ENCODE results near the gene TMEM9B. TPM values are rescaled to one million over a fixed set of nuclear protein-coding genes. Genes with fewer than 3 reads are reported as not detected.

The TMEM9B gene
- total and polyA plus RNA-seq, 11 donors = 38.8 to 79.5 (median 46.5) TPM

DNA sequence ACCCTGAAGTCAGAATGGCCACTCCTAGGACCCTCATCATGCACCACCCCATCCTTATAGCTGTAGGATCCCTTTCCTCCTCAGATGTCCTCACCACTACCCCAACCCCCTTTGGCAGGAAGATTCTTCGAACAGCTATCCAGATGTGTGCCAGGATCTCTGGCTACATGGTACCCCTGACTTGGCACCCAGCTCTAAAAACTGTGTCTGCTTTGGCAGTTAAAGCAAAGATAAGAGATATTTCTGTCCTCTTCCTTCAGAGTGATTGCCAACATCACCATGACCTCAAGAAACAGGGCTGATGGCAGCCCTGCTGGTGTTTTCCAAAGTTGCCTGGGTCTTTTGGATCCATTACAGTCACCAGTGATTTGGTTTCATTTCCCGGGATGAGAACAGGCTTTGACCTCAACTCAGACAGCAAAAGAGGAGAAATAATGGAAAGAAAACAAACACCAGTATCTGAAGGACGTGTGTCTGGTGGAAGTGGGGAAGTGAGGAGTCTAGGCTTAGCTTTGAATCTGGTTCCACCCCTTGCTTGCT is 43.8 kb upstream of the TMEM9B start:
- Histone ChIP-seq H3K4me3 (no peak overlapping the region), H3K9me3 (peaks cover 0 to 8% (median 0%) of the 10 kb centered on the region in 12 donors), H3K27me3 (peaks cover 0 to 19% (median 0%) of the 10 kb centered on the region in 9 donors), H3K4me1 (peaks cover 0 to 20% (median 14%) of the 10 kb centered on the region in 12 donors), H3K36me3 (no peaks in the 10 kb centered on the region), H3K27ac (no peak overlapping the region)
- WGBS, 4 donors = 49 to 64% (median 59%) methylated on average over 3 of the region's 3 CpGs
- intact Hi-C loops (cut with DNase I) = no loop called here
- no peak for DNase-seq
- no peak for TF ChIP-seq POLR2A (IDR thresholded peaks at IDR 0.05)
- TF ChIP-seq, protein P1, sequence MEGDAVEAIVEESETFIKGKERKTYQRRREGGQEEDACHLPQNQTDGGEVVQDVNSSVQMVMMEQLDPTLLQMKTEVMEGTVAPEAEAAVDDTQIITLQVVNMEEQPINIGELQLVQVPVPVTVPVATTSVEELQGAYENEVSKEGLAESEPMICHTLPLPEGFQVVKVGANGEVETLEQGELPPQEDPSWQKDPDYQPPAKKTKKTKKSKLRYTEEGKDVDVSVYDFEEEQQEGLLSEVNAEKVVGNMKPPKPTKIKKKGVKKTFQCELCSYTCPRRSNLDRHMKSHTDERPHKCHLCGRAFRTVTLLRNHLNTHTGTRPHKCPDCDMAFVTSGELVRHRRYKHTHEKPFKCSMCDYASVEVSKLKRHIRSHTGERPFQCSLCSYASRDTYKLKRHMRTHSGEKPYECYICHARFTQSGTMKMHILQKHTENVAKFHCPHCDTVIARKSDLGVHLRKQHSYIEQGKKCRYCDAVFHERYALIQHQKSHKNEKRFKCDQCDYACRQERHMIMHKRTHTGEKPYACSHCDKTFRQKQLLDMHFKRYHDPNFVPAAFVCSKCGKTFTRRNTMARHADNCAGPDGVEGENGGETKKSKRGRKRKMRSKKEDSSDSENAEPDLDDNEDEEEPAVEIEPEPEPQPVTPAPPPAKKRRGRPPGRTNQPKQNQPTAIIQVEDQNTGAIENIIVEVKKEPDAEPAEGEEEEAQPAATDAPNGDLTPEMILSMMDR (IDR thresholded peaks at IDR 0.05) = no peak
- ATAC-seq = no peak

DNA sequence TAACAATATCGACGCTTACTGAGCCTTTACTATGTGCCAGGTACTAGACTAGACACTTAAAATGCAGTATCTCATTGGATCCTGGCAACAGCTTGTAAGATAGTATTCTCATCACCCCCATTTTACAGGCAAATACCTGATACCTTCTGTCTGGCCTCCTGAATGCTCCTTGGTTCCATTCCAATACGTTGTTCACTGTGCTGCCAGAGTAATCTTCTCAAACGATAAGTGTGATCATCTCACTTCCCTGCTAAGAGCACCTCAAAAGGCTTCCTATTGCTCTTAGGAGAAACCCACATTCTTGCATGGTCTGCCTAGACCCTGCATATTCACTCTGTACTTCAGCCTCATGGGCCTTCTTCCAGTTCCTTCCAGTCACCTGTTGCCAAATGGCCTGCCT is 40.8 kb upstream of the TMEM9B start:
- Histone ChIP-seq H3K9me3 (peaks cover 0 to 5% (median 0%) of the 10 kb centered on the region in 12 donors), H3K27me3 (peaks cover 0 to 36% (median 19%) of the 10 kb centered on the region in 9 donors), H3K4me1 (peaks cover 0 to 39% (median 16%) of the 10 kb centered on the region in 12 donors), H3K36me3 (no peaks in the 10 kb centered on the region), H3K27ac (no peak overlapping the region), H3K4me3 (no peak overlapping the region)
- 63 to 75% (median 71%) methylated on average over 4 of the region's 4 CpGs for WGBS, 4 donors
- no peak for ATAC-seq
- intact Hi-C loops (cut with DNase I) = no loop called here
- TF ChIP-seq, protein P1 (IDR thresholded peaks at IDR 0.05) = no peak
- TF ChIP-seq POLR2A (IDR thresholded peaks at IDR 0.05) = no peak
- DNase-seq = no peak

DNA sequence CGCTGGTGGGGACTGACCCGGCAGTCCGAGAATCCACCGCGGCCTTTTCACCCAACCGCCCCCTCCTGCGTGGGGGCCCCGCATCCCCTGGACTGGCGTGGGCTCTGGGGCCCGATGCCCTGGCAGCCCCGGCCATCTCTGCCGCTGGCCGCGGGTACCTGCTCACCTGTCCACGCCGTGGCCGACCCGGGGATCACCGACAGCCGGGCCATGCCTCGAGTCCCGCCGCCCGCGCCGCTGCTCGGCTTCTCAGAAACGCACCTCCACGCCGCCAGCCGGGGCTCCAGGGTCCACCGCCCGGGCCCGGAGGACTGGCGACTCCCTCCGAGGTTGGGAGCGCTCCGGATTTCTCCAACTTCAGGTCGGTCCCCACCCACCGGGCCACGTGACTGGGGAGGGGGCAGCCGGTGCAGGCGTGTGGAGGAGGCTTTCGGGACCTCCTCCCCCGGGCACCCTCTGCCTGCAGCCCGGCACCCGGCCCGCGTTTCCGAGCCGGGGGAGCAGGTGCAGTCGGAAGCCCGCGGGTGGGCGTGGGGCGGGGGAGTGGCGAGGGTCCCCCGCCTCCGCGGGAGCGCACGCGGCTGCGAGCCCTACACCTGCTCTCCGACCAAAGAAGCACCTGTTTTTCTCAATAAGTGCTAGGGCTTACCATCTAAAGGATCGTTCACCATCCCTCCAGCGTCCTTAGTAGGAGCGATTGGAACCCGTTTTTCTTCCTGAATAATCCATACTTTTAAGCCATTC is 40.1 kb upstream of the TMEM9B start:
- Histone ChIP-seq H3K9me3 (no peaks in the 10 kb centered on the region), H3K36me3 (no peaks in the 10 kb centered on the region), H3K4me1 (peaks cover 0 to 39% (median 16%) of the 10 kb centered on the region in 12 donors), H3K27me3 (peaks cover 0 to 41% (median 23%) of the 10 kb centered on the region in 9 donors), H3K27ac (no peak overlapping the region), H3K4me3 (peak overlapping the region; percentile 13 to 62 (median 48))
- TF ChIP-seq, protein P1 (IDR thresholded peaks at IDR 0.05) = no peak
- no peak for TF ChIP-seq POLR2A (IDR thresholded peaks at IDR 0.05)
- 9 to 23% (median 12%) methylated on average over 22 to 69 of the region's 69 CpGs for WGBS, 4 donors
- intact Hi-C loops (cut with DNase I) = no loop called here
- ATAC-seq = peak in 2 of 4 donors; percentile 3 to 10
- DNase-seq = peak in 2 of 5 donors; percentile 29 to 70

DNA sequence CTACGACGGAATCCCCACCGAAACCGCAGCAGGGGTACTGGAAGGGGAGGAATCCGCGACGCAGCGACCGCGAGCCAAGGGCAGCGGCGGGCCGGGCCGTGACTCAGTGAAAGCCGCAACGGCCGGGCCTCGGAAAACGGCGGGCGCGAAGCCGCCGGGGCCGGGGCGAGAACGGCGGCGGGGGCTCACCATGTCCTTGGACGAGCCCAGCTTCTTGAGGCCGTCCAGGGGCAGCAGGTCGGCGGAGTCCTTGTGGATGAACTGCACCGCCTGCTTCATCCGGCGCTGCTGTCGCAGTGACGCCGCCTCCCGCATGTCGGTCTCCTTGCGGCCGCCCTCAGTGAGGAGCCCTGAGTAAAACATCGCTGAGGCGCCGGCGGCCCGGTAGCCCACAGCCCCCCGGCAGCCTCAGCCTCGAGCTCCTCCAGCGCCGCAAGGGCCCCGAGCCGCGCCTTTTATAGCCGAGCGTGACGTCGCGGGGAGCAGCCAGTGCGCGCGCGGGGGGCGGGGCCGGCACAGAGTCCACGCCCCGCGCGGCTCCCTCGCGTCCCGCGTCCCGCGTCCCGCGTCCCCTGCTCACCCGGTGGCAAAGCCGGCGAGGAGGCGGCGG is 39.4 kb upstream of the TMEM9B start, which contains the start of gene NRIP3:
NRIP3 (minus strand) TSS at position 429 of the 610 bp plus-strand sequence; CDS start at position 363, 66 bp downstream.
- intact Hi-C loops (cut with DNase I) = no loop called here
- Histone ChIP-seq H3K4me3 (peak within 1 kb of the TSS; percentile 13 to 62 (median 48)), H3K9me3 (no peaks in the 10 kb centered on the region), H3K4me1 (peaks cover 0 to 39% (median 16%) of the 10 kb centered on the region in 12 donors), H3K27ac (no peak within 1 kb of the TSS), H3K27me3 (peaks cover 0 to 44% (median 23%) of the 10 kb centered on the region in 9 donors), H3K36me3 (no peaks in the 10 kb centered on the region)
- no peak for TF ChIP-seq POLR2A (IDR thresholded peaks at IDR 0.05)
- TF ChIP-seq, protein P1 (IDR thresholded peaks at IDR 0.05) = no peak
- WGBS, 4 donors = 0 to 1% (median 1%) methylated on average over 14 to 83 of the region's 83 CpGs
- peak; percentile 71 to 90 (median 74) for DNase-seq
- peak in 3 of 4 donors; percentile 84 to 95 (median 87) for ATAC-seq
